ENCODE results near the gene NXT1. TPM values are rescaled to one million over a fixed set of nuclear protein-coding genes. Genes with fewer than 3 reads are reported as not detected.

NXT1 gene
- total and polyA plus RNA-seq, 2 of the 4 experiments (the other 2 are of a cell fraction), result 23.6 to 25.5 TPM

DNA sequence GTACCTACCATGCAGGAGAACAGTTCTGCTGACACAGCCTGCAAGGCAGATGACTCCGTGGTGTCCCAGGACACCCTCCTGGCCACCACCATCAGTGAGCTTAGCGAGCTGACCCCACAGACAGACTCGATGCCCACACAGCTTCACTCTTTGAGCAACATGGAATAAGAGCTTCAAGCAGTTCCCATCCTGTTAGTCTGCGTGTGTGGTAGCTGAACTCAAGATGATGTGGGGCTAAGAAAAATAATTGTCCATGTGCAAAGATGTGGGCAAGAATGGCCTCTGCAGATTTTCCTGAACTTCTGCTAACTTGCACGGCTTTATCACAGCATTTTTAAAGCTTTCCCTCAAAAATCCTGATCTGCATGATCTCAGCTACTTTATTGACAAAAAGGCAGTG is 19.7 kb downstream of the NXT1 start:
- CTCF ChIA-PET, result no interaction called here
- no peak overlapping the region for H3K4ac ChIP-seq (ENCODE audit: low read depth, low read length)
- POLR2A ChIA-PET (ENCODE audit: unreplicated experiment), result no interaction called here
- H3K27me3 ChIP-seq (ENCODE audit: control insufficient read depth, insufficient read depth, low read length), result no peaks in the 10 kb centered on the region
- peaks cover 5% of the 10 kb centered on the region for H3K4me1 ChIP-seq (ENCODE audit: control insufficient read depth, insufficient read depth, low read length)
- dilution Hi-C loops (cut with HindIII; ENCODE audit: low sequenced_read_pairs, unreplicated experiment) (no loop called here), intact Hi-C loops (cut with micrococcal nuclease) (no loop called here), in situ Hi-C loops (cut with MboI; ENCODE audit: low sequenced_read_pairs) (no loop called here)
- no peak overlapping the region for H2BK120ac ChIP-seq (ENCODE audit: low read depth, low read length)
- H3K56ac ChIP-seq (ENCODE audit: extremely low read depth, insufficient read depth, low read length), result no peak overlapping the region
- no peak for ATAC-seq (ENCODE audit: low read depth)
- H3K79me1 ChIP-seq (ENCODE audit: low read depth in 1 of 2, low read length in 2 of 2), result peaks cover 26 to 63% of the 10 kb centered on the region in 2 experiments
- H2BK15ac ChIP-seq (ENCODE audit: low read depth, low read length), result no peak overlapping the region
- no peak overlapping the region for H4K91ac ChIP-seq (ENCODE audit: insufficient read depth, low read depth, low read length)
- no peak overlapping the region for H3K18ac ChIP-seq (ENCODE audit: low read depth, low read length)
- no peak overlapping the region for H2AK9ac ChIP-seq (replicated peaks; ENCODE audit: low read depth, low read length, poor library complexity)
- H3K9me1 ChIP-seq (ENCODE audit: insufficient read depth, low read length), result peaks cover 6% of the 10 kb centered on the region
- TF ChIP-seq RAD21 (IDR thresholded peaks at IDR 0.05; ENCODE audit: low read length), result no peak
- TF ChIP-seq CHD1 (IDR thresholded peaks at IDR 0.05; ENCODE audit: low read depth, low read length), result no peak
- no peak for TF ChIP-seq POLR2A (IDR thresholded peaks at IDR 0.05; ENCODE audit: low read depth, low read length)
- no peak for TF ChIP-seq RFX5 (IDR thresholded peaks at IDR 0.05; ENCODE audit: low read depth, low read length)
- TF ChIP-seq CTCF (conservative IDR thresholded peaks at IDR 0.05; ENCODE audit: low read depth, low read length), result no peak
- no peak for TF ChIP-seq SMC3 (IDR thresholded peaks at IDR 0.05; ENCODE audit: low read depth, low read length)
- no peak for TF ChIP-seq RCOR1 (IDR thresholded peaks at IDR 0.05; ENCODE audit: insufficient replicate concordance, low read length)
- no peak overlapping the region for H2BK5ac ChIP-seq (ENCODE audit: low read depth, low read length, poor library complexity, severe bottlenecking)
- H3K36me3 ChIP-seq (ENCODE audit: control insufficient read depth, insufficient read depth, low read length), result peaks cover 40% of the 10 kb centered on the region
- H2AFZ ChIP-seq (replicated peaks; ENCODE audit: low read length, poor library complexity), result no peak overlapping the region
- no peak for DNase-seq
- 100% methylated on average over 3 of the region's 5 CpGs; no CpG with 5 or more reads in 1 of the 2 experiments for WGBS, 2 experiments (ENCODE audit: extremely low coverage in 2 of 2, insufficient read length in 1 of 2)
- no peak overlapping the region for H3K4me2 ChIP-seq (ENCODE audit: low read depth, low read length)
- no TSS peak for BruUV-seq (replicated peaks)
- no peak overlapping the region for H3K27ac ChIP-seq (ENCODE audit: insufficient read depth, low read length)
- no peak overlapping the region for H3K23ac ChIP-seq (ENCODE audit: low read depth, low read length)
- H3K9me3 ChIP-seq (ENCODE audit: control insufficient read depth, insufficient read depth, low read length), result no peaks in the 10 kb centered on the region
- no peak overlapping the region for H4K5ac ChIP-seq (ENCODE audit: low read depth, low read length)
- no peak overlapping the region for H4K8ac ChIP-seq (ENCODE audit: low read depth in 2 of 2, low read length in 2 of 2)
- no peak overlapping the region for H3K4me3 ChIP-seq (ENCODE audit: insufficient read depth, low read depth, low read length)
- no peak overlapping the region for H3K9ac ChIP-seq (ENCODE audit: low read depth, low read length)
- H4K20me1 ChIP-seq (ENCODE audit: insufficient read depth, low read length), result peaks cover 32% of the 10 kb centered on the region; the same call in 1 of the 2 replicates
- no peak overlapping the region for H3K14ac ChIP-seq (replicated peaks; ENCODE audit: low read depth, low read length)
- no peak overlapping the region for H2AK5ac ChIP-seq (ENCODE audit: low read depth, low read length)
- no peak overlapping the region for H2BK20ac ChIP-seq (ENCODE audit: low read depth, low read length)

Data from IMR-90 (cell line).